Ascending aorta (tissue), 2 donors: ENCODE results near the gene CPXM1. TPM values are rescaled to one million over a fixed set of nuclear protein-coding genes. Genes with fewer than 3 reads are reported as not detected.

Experiments used
- DNase-seq, 2 donors: peaks; one replicate each; pipeline ENCODE4 v3.0.0-alpha.2; 2019; ENCODE audit warnings: low spot score in 2 of 2
- H3K27ac ChIP-seq, 2 donors: fragments of 200-600 bp; sonication (generic); one replicate each; pipeline ENCODE4 v1.5.1; 2016 to 2017; ENCODE audit warnings: mild to moderate bottlenecking in 1 of 2
- H3K27me3 ChIP-seq: fragments of 200-600 bp; sonication (generic); one replicate; pipeline ENCODE4 v1.5.1; 2017
- H3K36me3 ChIP-seq, 2 donors: fragments of 200-600 bp; sonication (generic); one replicate each; pipeline ENCODE4 v1.5.1; 2016
- H3K4me1 ChIP-seq, 2 donors: fragments of 200-600 bp; sonication (generic); one replicate each; pipeline ENCODE4 v1.5.1; 2016 to 2017; ENCODE audit warnings: mild to moderate bottlenecking in 1 of 2
- H3K4me3 ChIP-seq, 2 donors: fragments of 200-600 bp; sonication (generic); one replicate each; pipeline ENCODE4 v1.5.1; 2016 to 2017; ENCODE audit warnings: mild to moderate bottlenecking in 1 of 2
- H3K9me3 ChIP-seq, 2 donors: fragments of 200-600 bp; sonication (generic); one replicate each; pipeline ENCODE4 v1.5.1; 2016
- intact Hi-C: fragments of 100-400 bp; cut with DNase I; formaldehyde crosslinking; loops from one replicate; pipeline ENCODE4 v1.15.1; 2023
- total RNA-seq: library from RNA; depleted of rRNA; stranded (reverse); fragments of >200 nt; gene quantifications from one replicate; pipeline ENCODE4 v1.1.0, GENCODE V29; 2016
- TF ChIP-seq, protein P1 (sequence below), 3 experiments: fragments of 200-600 bp in 2 of 3; fragments of 450-650 bp in 1 of 3; sonication (generic) in 2 of 3; IDR thresholded peaks; one replicate each; pipeline ENCODE4 v1.5.1; 2016 to 2019; ENCODE audit warnings: antibody characterized with exemption in 3 of 3, mild to moderate bottlenecking in 1 of 3, moderate library complexity in 1 of 3

CPXM1 gene
- total RNA-seq, 1 donor from 2014 or later, result not detected

DNA sequence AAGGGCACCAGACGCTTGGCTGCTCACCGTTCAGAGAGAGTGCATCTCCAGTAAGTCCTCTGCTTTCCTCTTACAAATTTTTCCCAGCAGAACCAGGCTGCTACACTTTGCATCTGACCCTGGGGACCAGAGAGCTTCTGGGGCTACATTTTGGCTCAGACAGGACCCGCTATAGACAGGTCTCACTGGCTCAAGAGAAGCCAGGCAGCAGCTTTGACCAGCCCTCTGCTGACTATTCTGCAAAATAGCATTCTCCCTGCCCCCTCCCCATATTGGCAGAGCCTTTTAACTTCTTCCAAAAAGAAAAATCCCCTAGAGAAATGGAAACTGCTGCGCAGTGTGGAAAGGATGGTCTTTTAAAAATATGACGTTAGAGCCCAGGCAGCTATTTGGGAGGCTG, 37.2 kb downstream of the CPXM1 start:
- no peak overlapping the region for H3K27ac ChIP-seq
- intact Hi-C loops, result no loop called here
- no peaks in the 10 kb centered on the region for H3K9me3 ChIP-seq
- peaks cover 6 to 9% of the 10 kb centered on the region in 2 donors for H3K4me1 ChIP-seq
- no peaks in the 10 kb centered on the region for H3K36me3 ChIP-seq
- no peak for DNase-seq
- H3K27me3 ChIP-seq, result peaks cover 4% of the 10 kb centered on the region
- H3K4me3 ChIP-seq, result no peak overlapping the region
- TF ChIP-seq, protein P1, sequence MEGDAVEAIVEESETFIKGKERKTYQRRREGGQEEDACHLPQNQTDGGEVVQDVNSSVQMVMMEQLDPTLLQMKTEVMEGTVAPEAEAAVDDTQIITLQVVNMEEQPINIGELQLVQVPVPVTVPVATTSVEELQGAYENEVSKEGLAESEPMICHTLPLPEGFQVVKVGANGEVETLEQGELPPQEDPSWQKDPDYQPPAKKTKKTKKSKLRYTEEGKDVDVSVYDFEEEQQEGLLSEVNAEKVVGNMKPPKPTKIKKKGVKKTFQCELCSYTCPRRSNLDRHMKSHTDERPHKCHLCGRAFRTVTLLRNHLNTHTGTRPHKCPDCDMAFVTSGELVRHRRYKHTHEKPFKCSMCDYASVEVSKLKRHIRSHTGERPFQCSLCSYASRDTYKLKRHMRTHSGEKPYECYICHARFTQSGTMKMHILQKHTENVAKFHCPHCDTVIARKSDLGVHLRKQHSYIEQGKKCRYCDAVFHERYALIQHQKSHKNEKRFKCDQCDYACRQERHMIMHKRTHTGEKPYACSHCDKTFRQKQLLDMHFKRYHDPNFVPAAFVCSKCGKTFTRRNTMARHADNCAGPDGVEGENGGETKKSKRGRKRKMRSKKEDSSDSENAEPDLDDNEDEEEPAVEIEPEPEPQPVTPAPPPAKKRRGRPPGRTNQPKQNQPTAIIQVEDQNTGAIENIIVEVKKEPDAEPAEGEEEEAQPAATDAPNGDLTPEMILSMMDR (IDR thresholded peaks at IDR 0.05), result no peak

DNA sequence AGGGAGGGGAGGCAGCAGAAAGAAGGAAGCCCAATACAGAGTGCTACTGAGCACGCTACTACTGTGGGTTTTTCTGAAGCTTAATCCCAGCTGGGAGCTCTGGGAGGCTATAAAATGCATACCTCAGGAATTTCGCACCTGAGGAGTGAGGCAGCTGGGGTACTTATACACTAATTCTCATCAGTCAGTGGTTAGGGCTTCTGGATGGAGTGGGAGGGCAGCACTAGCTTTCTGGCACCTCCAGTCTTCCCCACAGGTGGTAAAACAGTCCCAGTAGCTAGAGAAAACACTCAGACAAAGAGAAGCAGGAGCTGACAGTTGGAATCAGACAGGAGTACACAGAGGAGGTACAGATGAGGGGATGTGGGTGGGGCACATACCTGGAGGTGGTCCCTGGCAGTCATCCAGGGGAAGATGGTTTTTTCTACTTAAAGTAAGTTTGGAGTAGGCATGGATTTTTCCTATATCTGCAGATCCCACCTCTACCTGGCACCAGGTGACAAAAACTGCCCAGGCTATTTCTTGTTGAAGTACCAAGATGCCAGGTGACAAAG, 37.8 kb downstream of the CPXM1 start:
- Histone ChIP-seq H3K36me3 (no peaks in the 10 kb centered on the region), H3K27ac (no peak overlapping the region), H3K4me1 (peaks cover 2 to 4% of the 10 kb centered on the region in 2 donors), H3K4me3 (no peak overlapping the region), H3K9me3 (no peaks in the 10 kb centered on the region), H3K27me3 (peaks cover 4% of the 10 kb centered on the region)
- TF ChIP-seq, protein P1 (IDR thresholded peaks at IDR 0.05), result no peak
- intact Hi-C loops, result no loop called here
- peak in 1 of 2 donors; percentile 30 for DNase-seq

DNA sequence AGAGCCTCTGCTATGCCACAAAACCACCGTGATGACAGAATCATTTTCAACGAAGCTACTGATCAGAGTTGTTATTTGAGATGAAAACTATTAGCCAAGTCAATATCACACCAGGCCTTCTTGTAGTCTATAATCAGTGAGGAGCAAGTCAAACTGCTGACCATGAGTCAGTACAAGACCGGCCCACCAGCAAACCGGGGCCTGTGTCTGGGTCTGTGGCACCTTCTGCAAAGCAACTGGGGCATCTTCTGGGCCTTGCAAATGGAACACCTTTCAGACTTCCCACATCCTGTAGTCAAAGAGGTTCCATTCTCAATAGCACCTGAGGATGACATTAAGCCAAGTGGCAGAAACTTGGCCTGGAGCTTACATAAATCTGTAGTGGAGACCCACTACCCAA, 38.5 kb downstream of the CPXM1 start:
- intact Hi-C loops, result no loop called here
- no peaks in the 10 kb centered on the region for H3K9me3 ChIP-seq
- no peaks in the 10 kb centered on the region for H3K36me3 ChIP-seq
- no peaks in the 10 kb centered on the region for H3K4me1 ChIP-seq
- TF ChIP-seq, protein P1 (IDR thresholded peaks at IDR 0.05), result no peak
- no peak overlapping the region for H3K27ac ChIP-seq
- no peak overlapping the region for H3K4me3 ChIP-seq
- H3K27me3 ChIP-seq, result peaks cover 4% of the 10 kb centered on the region
- peak in 1 of 2 donors; percentile 54 for DNase-seq

DNA sequence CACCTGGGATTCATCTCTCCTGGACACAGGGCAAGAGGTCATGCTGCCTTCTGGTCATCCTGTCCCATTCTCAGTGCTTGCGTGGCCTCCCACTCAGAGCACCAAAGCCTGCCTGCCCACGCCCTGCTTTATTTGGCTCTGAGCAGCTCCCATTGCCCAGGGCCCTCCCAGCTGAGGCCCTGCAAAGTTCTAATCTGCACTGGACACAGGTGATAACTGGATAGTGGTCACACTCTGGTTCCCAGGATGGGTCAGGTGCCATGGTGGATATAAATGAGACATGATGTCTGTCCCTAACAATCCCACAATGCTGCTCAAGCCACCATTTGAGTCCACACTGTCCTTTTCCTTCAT, 39.5 kb downstream of the CPXM1 start:
- DNase-seq, result no peak
- H3K27ac ChIP-seq, result no peak overlapping the region
- H3K4me1 ChIP-seq, result no peaks in the 10 kb centered on the region
- H3K27me3 ChIP-seq, result peaks cover 2% of the 10 kb centered on the region
- intact Hi-C loops, result no loop called here
- no peak overlapping the region for H3K4me3 ChIP-seq
- TF ChIP-seq, protein P1 (IDR thresholded peaks at IDR 0.05), result no peak
- no peaks in the 10 kb centered on the region for H3K36me3 ChIP-seq
- H3K9me3 ChIP-seq, result no peaks in the 10 kb centered on the region

DNA sequence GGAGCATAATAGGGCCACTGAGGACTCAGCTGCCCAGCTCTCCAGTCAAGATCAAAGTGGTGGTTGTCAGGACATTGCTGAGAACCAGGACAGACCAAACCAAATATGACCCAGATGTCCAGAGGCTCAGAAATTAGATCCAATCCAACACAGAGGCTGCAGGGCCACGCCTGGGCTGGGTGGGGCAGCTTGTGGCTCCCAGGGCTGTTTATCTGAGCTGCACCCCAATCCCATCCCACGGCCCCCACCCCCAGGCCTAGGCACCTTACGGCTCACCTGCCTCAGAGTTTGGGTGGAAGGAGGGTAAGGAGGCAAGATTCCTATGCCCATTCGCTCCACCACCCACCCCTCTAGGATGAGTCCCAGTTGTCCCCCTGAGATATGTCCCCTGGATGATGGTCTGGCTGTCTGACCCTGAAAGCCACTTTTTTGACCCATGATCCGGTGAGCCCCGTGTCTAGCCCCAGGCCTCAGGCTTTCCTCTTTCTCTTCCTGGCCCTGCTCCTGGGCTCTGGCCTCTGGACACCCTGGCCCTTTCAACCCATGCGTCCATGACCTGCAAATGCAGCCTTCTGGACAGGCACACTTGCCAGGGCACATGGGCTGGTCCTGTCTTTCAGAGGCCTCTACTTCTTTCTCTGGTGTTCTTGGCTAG, 40.0 kb downstream of the CPXM1 start:
- peak in 1 of 2 donors; percentile 51 for DNase-seq
- no peak overlapping the region for H3K27ac ChIP-seq
- TF ChIP-seq, protein P1 (IDR thresholded peaks at IDR 0.05), result no peak
- intact Hi-C loops, result no loop called here
- no peaks in the 10 kb centered on the region for H3K9me3 ChIP-seq
- H3K36me3 ChIP-seq, result no peaks in the 10 kb centered on the region
- H3K4me1 ChIP-seq, result no peaks in the 10 kb centered on the region
- H3K27me3 ChIP-seq, result peaks cover 3% of the 10 kb centered on the region
- no peak overlapping the region for H3K4me3 ChIP-seq
